GM12865 (cell line): ENCODE data around the gene CEP192.

ENCODE experiments used
- DNase-seq: peaks from one replicate; pipeline ENCODE4 v3.0.0; 2010; ENCODE audit warnings: low read depth
- H3K4me3 ChIP-seq: 2 replicates; pipeline ENCODE4 v1.5.1; 2011; ENCODE audit warnings: mild to moderate bottlenecking, low read depth, low read length, control low read depth
- TF ChIP-seq, protein P1 (sequence below): IDR thresholded peaks from 2 replicates; pipeline ENCODE4 v1.5.1; 2011; ENCODE audit warnings: low read length, control low read depth, low read depth, inconsistent platforms; ENCODE audit not compliant: insufficient read depth; ENCODE audit errors: missing control alignments

Gene CEP192

DNA sequence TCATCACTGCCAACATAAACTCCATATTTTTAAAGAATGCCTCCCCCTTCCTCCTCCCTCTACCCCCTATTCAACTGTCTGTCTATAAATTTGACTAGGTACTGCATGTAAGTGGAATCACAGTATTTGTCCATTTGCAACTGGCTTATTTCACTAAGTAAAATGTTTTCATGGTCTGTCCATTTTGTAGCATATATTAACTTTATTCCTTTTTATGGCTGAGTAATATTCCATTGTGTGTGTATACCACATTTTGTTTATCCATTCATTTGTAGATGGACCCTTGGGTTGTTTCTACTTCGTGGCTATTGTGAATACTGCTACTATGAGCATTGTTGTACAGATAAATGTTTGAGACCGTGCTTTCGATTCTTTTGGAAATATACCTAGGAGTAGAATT, 32.7 kb upstream of the CEP192 start:
- DNase-seq = no peak
- TF ChIP-seq, protein P1, sequence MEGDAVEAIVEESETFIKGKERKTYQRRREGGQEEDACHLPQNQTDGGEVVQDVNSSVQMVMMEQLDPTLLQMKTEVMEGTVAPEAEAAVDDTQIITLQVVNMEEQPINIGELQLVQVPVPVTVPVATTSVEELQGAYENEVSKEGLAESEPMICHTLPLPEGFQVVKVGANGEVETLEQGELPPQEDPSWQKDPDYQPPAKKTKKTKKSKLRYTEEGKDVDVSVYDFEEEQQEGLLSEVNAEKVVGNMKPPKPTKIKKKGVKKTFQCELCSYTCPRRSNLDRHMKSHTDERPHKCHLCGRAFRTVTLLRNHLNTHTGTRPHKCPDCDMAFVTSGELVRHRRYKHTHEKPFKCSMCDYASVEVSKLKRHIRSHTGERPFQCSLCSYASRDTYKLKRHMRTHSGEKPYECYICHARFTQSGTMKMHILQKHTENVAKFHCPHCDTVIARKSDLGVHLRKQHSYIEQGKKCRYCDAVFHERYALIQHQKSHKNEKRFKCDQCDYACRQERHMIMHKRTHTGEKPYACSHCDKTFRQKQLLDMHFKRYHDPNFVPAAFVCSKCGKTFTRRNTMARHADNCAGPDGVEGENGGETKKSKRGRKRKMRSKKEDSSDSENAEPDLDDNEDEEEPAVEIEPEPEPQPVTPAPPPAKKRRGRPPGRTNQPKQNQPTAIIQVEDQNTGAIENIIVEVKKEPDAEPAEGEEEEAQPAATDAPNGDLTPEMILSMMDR = no peak
- H3K4me3 ChIP-seq = no peak overlapping the region

DNA sequence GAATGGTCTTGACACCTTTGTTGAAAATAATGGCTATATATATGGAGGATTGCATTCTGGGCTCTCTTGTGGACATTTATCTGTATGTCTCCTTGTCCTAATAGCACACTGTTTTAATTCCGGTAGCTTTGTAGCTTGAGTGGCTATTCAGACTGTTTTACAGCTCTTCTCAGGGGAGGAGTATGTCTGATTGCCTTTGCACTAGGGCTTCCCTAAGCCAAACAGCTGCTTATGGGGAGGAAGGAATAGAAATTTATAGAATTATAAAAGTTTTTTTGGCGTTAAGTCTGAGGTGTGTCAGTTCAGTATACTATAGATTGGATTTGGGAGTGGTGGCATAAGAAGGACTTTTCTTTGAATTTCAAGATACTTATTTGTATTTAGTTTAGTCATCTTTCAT, 30.8 kb upstream of the CEP192 start:
- TF ChIP-seq, protein P1 = no peak
- no peak overlapping the region for H3K4me3 ChIP-seq
- no peak for DNase-seq

DNA sequence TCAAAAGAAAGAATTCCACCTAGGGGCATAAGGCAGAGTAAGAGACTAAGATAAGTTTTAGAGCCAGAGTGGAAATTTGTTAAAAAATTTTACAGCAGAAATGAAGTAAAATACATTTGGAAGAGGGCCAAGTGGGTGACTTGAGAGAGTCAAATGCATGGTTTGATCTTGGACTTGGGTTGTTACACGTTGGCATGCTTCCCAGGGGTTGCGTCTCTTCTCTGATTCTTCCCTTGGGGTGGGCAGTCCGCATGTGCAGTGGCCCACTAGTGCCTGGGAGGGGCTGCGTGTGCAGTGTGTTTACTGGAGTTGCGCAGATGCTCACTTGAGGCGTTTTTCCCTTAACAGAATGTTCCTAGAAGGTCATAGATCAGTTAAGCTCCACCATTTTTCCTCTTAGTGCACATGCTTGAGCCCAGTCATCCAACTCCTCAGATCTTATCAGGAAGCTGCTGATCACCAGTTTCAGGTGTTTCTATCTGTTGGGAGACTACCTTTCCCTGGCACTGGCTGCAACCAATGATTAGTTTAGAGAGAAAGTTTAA, 30.2 kb upstream of the CEP192 start:
- DNase-seq = no peak
- TF ChIP-seq, protein P1 = no peak
- no peak overlapping the region for H3K4me3 ChIP-seq

DNA sequence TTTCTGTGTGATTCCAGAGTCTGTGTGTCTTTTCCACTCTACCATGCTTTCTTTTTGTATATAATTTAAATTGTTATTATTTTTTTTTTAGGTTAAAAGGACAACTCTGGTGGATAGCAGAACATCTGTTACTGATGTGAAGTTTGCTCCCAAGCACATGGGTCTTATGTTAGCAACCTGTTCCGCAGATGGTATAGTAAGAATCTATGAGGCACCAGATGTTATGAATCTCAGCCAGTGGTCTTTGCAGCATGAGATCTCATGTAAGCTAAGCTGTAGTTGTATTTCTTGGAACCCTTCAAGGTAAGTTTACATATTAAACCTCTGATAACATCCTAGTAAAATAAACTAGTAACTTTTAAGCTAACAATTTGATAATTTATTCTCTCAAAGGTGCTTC, 28.1 kb upstream of the CEP192 start:
- DNase-seq = no peak
- TF ChIP-seq, protein P1 = no peak
- H3K4me3 ChIP-seq = no peak overlapping the region

DNA sequence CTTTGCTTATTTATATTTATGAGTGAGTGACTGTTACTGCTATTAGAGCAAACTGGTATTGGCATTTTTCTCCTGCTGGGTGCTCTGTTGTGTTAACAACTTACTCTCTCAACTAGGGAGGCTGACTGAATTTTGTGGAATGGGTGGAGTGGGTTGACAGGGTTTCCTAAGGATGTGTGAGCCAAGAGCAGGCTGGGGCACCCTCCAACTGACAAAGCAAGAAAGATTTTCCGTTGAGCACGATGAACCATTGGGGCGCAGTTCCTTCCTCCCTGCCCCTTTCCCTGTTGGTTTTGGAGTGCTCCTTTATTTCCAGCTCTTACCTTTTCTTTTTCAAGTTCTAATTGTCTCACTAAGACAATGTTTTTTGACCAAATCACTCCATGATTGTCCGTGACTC, 23.0 kb upstream of the CEP192 start:
- no peak overlapping the region for H3K4me3 ChIP-seq
- TF ChIP-seq, protein P1 = no peak
- no peak for DNase-seq

DNA sequence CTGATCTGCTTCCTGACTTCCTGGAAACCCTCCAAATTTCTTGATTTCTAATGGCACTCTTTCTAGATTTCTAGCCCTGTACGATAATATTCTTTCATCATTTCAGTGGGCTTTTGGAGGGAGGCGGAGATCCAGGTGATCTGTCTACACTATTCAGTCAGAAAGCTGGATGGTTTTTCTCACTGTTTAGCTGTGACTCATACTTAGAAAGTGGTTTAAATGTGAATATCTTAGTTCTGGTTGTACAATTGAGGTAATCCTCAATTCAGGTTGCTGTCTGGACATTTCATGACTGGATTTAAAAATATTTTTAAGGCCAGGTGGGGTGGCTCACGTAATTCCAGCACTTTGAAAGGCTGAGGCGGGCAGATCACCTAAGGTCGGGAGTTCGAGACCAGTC, 22.5 kb upstream of the CEP192 start:
- H3K4me3 ChIP-seq = no peak overlapping the region
- TF ChIP-seq, protein P1 = no peak
- DNase-seq = no peak

DNA sequence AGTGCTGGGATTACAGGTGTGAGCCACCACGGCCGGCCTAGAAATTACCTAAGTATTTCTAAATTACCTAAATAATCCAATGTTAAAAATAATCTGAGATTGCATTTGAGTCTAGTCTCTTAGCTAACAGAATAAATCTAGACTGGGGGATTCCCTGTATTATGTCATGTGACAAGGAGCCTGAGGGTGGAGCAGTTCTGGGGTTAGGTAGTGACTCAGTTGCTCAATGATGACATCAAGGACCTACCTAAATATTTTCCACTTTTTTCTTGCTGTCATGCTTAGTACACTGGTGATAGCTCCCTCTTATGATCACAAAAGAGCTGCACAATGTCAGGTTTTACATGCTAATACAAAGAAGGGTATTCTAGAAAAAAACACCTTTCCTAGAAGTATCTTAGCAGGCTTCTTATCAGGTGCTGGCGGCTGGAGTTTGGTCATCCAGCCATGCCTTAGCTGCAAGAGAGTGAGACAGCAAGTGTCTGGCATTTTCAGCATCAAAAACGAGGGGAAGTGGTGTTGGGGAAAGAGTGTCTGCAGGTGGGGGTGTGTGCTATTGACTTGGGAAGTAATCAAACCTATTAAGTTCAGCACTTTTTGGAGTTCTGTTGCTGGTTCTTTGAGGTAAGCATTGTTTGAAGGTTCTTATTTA, 17.5 kb upstream of the CEP192 start:
- TF ChIP-seq, protein P1 = no peak
- DNase-seq = no peak
- no peak overlapping the region for H3K4me3 ChIP-seq
